Chondrocyte (in vitro differentiated cells): ENCODE results near the gene DNAJC1. TPM values are rescaled to one million over a fixed set of nuclear protein-coding genes. Genes with fewer than 3 reads are reported as not detected.

ENCODE experiments used
- DNase-seq: peaks from one replicate; pipeline ENCODE4 v3.0.0; 2021; ENCODE audit warnings: mixed read lengths, low spot score
- H3K27ac Mint-ChIP-seq: one replicate; pipeline ENCODE4 v1.8.0; 2021; ENCODE audit warnings: mild to moderate bottlenecking, moderate library complexity, mixed read lengths; ENCODE audit not compliant: unreplicated experiment
- H3K27me3 Mint-ChIP-seq: 2 replicates; pipeline ENCODE4 v1.8.0; 2021; ENCODE audit warnings: low read depth, mixed read lengths
- H3K36me3 Mint-ChIP-seq: 2 replicates; pipeline ENCODE4 v1.8.0; 2021; ENCODE audit warnings: low read depth, mixed read lengths
- H3K4me1 Mint-ChIP-seq: 2 replicates; pipeline ENCODE4 v1.8.0; 2021; ENCODE audit warnings: low read depth, mild to moderate bottlenecking, mixed read lengths
- H3K4me3 Mint-ChIP-seq: one replicate; pipeline ENCODE4 v1.8.0; 2021; ENCODE audit warnings: mild to moderate bottlenecking, moderate library complexity, mixed read lengths; ENCODE audit not compliant: unreplicated experiment
- H3K9me3 Mint-ChIP-seq: 2 replicates; pipeline ENCODE4 v1.8.0; 2021; ENCODE audit warnings: low read depth, mixed read lengths
- total RNA-seq: library from RNA; stranded (reverse); gene quantifications from 3 replicates; pipeline ENCODE4 v1.2.1, GENCODE V29; 2021
- TF ChIP-seq, protein P1 (sequence below): fragments of 200-600 bp; sonication (generic); IDR thresholded peaks from 2 replicates; pipeline ENCODE4 v1.5.0; 2021; ENCODE audit warnings: antibody characterized with exemption, mild to moderate bottlenecking, moderate library complexity

DNAJC1 gene
- total RNA-seq, 1 donor from 2014 or later = 45.1 TPM

DNA sequence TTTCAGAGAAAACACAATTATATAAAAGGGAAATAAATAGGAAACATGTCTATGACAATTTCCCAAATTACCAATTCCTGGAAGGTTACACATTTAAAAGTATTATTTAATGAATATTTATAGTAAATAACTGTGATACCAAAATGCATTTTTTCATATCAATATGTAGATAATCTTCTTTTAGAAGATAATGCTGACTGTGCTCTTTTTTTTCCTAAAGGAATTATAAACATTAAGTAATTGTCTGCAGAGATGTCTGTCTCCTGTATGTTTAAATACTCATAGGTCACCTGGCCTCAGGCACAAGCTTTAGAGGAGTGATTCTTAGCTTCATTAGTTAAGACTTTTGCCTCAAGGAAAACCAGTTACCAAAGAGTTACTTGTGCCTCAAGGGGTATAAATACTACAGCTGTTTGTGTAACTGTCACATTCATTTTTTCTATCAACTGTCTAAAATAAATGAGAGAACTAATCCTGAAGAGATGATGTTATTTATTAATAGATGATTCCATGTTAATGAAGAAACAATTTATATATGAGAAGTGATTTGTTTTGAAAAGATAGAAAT, 77.1 kb downstream of the DNAJC1 start:
- no peaks in the 10 kb centered on the region for H3K27me3 Mint-ChIP-seq
- H3K9me3 Mint-ChIP-seq = no peaks in the 10 kb centered on the region
- no peak for DNase-seq
- H3K4me3 Mint-ChIP-seq = no peak overlapping the region
- H3K36me3 Mint-ChIP-seq = no peaks in the 10 kb centered on the region
- H3K4me1 Mint-ChIP-seq = peaks cover 41% of the 10 kb centered on the region
- H3K27ac Mint-ChIP-seq = peak overlapping the region; percentile 85
- TF ChIP-seq, protein P1, sequence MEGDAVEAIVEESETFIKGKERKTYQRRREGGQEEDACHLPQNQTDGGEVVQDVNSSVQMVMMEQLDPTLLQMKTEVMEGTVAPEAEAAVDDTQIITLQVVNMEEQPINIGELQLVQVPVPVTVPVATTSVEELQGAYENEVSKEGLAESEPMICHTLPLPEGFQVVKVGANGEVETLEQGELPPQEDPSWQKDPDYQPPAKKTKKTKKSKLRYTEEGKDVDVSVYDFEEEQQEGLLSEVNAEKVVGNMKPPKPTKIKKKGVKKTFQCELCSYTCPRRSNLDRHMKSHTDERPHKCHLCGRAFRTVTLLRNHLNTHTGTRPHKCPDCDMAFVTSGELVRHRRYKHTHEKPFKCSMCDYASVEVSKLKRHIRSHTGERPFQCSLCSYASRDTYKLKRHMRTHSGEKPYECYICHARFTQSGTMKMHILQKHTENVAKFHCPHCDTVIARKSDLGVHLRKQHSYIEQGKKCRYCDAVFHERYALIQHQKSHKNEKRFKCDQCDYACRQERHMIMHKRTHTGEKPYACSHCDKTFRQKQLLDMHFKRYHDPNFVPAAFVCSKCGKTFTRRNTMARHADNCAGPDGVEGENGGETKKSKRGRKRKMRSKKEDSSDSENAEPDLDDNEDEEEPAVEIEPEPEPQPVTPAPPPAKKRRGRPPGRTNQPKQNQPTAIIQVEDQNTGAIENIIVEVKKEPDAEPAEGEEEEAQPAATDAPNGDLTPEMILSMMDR = no peak

DNA sequence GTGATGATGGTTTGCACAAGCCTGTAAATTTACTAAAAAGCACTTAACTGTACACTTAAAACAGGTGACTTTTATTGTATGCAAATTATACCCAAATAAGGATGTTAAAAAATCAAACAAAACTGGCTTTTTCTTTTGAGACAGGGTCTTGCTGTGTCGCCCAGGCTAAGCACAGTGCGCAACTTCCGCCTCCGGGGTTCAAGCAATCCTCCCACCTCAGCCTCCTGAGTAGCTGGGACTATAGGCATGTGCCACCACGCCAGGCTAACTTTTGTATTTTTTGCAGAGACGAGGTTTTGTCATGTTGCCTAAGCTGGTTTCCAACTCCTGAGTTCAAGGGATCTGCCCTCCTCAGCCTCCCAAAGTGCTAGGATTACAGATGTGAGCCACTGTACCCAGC, 77.7 kb downstream of the DNAJC1 start:
- Mint-ChIP-seq H3K4me1 (peaks cover 38% of the 10 kb centered on the region), H3K27me3 (no peaks in the 10 kb centered on the region), H3K36me3 (no peaks in the 10 kb centered on the region), H3K27ac (no peak overlapping the region), H3K4me3 (no peak overlapping the region), H3K9me3 (no peaks in the 10 kb centered on the region)
- DNase-seq = no peak
- TF ChIP-seq, protein P1 = no peak

DNA sequence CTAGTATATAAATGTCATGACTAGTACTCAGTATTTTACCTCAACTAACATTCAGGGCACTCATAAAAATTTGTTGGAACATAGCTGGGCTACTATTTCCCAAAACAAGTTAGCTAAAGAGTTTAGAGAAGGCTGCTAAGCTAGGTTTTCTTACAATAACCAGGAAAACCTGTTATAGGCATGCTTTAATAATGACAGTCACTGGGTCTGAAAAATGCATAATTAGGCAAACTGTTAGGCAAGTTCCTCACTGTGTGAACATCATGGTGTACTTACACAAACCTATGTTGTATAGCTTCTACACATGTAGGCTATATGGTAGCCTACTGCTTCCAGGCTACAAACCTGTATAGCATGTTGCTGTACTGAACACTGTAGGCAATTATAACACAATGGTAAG, 79.0 kb downstream of the DNAJC1 start:
- H3K27ac Mint-ChIP-seq = no peak overlapping the region
- no peaks in the 10 kb centered on the region for H3K9me3 Mint-ChIP-seq
- peaks cover 38% of the 10 kb centered on the region for H3K4me1 Mint-ChIP-seq
- TF ChIP-seq, protein P1 = no peak
- no peaks in the 10 kb centered on the region for H3K36me3 Mint-ChIP-seq
- no peak overlapping the region for H3K4me3 Mint-ChIP-seq
- no peaks in the 10 kb centered on the region for H3K27me3 Mint-ChIP-seq
- no peak for DNase-seq

DNA sequence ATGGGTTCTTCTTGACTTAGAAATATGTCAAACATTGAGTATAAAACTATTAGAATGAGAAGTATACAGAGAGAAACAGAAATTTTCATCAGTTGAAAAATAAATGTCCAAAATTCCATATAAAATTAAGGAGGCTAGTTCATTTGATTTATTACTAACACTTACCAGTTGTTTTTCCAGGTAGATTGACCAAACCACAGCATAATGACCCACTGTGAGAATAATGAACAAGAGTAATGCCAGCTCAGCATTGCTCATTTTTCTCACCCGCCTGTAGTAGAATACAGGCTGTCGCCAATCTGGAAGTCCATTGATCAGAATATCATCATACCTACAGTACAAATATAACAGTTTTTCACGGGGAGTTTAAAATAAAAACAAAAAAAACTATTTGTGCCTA, 82.9 kb downstream of the DNAJC1 start:
- Mint-ChIP-seq H3K9me3 (no peaks in the 10 kb centered on the region), H3K36me3 (no peaks in the 10 kb centered on the region), H3K4me3 (no peak overlapping the region), H3K27ac (no peak overlapping the region), H3K4me1 (peaks cover 14% of the 10 kb centered on the region), H3K27me3 (no peaks in the 10 kb centered on the region)
- DNase-seq = no peak
- TF ChIP-seq, protein P1 = no peak

DNA sequence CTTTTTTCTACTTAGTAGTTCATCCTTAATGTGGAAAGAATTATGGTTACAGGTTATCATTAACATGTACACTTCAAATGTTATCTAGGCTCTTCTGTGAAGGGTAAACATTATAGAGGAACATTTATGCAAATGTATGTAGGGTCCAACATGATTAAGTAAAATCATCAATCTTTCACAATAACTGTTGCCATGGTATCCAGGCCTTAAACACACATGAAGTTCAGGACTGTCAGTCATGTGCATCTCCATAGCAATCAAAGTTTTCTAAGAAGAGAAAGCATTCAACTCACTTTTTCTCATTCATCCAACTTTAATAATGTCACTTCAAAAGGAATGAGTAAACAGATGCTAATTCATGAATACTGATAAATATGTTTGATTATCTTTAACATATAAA, 83.6 kb downstream of the DNAJC1 start:
- no peaks in the 10 kb centered on the region for H3K9me3 Mint-ChIP-seq
- no peaks in the 10 kb centered on the region for H3K27me3 Mint-ChIP-seq
- no peak overlapping the region for H3K4me3 Mint-ChIP-seq
- TF ChIP-seq, protein P1 = no peak
- peak overlapping the region; percentile 17 for H3K27ac Mint-ChIP-seq
- H3K36me3 Mint-ChIP-seq = no peaks in the 10 kb centered on the region
- no peak for DNase-seq
- H3K4me1 Mint-ChIP-seq = peaks cover 10% of the 10 kb centered on the region
